Left renal cortex interstitium (tissue), 4 donors: Measurements from ENCODE around the gene FXYD3. TPM values are rescaled to one million over a fixed set of nuclear protein-coding genes. Genes with fewer than 3 reads are reported as not detected.
"Not testable (repeated sequence)": the region's sequence is repeated elsewhere in the genome, so short reads cannot be mapped to it uniquely, and the experiment has no call there.

ENCODE experiments used
- DNase-seq, 4 donors: peaks; one replicate each; pipeline ENCODE4 v3.0.0-alpha.2; 2013; ENCODE audit warnings: low read depth in 4 of 4, low spot score in 2 of 4, missing footprints in 1 of 4
- polyA plus RNA-seq, 4 donors: library from polyadenylated mRNA; unstranded; fragments of 120-200 nt; gene quantifications; one replicate each; pipeline ENCODE4 v1.2.1, GENCODE V29; 2013; ENCODE audit not compliant: insufficient read length in 4 of 4

Gene FXYD3
- polyA plus RNA-seq, 4 donors, result 16.2 to 25.3 (median 19.5) TPM

DNA sequence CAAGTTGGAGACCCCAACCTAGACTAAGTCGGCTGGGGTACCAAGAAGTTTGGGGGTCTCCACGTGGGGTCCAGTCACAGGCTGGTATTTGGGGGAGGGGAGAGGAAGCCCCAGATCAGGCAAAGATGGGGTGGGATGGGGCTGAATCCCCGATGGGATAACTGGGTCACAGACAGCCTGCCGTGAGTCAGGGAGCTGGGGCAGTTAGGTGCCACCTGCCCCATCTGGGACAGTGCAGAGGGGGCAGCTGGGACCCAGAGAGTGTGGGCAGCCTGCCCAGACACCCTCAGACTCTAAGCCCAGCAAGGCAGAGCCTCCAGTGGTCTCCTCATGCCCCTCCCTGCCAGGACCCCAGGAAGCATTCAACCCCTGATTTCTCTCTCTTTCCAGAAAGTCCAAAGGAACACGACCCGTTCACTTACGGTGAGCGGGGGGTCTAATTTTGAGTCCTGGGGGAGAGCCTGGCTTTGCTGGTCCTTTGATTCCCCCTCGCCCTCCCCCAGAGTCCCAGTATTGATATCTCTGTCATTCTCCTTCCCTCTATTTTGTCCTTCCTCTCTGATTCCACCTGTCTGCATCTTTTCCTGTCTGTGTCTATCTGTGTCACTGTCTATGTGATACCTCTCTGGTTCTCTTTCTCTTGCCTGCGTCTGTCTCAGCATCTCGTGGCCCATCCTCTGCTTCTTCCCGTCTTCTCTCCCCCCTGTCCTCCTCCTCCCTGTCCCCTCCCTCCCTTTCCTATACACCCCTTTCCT, 24.8 kb downstream of the FXYD3 start:
- no peak for DNase-seq

DNA sequence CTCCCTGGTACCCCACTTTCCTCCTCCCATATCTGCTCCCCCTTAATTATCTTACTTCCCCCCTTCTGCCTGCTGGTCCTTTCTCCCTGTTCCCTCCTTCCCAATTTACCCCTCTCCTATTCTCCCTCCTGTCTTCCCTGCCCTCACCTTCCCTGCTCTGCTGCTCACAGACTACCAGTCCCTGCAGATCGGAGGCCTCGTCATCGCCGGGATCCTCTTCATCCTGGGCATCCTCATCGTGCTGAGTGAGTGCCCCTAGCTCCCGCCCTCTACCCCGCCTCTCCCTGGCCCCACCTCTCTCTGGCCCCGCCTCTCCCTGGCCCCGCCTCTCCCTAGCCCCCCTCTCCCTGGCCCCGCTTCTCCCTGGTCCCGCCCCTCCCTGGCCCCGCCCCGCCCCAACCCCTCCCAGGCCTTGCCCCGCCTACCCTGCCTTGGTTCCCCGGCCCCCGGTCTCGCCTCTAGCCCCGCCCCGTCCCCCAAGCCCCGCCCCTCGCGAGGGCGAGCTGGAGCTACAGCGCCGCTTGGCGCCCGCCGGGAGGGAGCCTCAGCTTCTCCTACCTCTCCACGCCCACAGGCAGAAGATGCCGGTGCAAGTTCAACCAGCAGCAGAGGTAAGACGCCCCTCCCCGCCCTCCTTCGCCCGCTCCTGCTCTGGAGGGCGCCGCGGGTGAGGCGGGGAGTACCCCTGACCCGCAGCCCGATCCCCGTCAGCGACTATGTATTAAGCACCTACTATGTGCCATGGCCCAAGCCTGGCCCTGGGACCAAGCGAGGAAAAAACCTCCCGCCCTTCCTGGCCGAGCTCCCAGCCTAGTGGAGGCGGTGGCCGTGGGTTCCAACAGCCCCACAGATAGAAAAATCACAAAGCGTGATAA, 25.6 kb downstream of the FXYD3 start:
- no peak for DNase-seq

DNA sequence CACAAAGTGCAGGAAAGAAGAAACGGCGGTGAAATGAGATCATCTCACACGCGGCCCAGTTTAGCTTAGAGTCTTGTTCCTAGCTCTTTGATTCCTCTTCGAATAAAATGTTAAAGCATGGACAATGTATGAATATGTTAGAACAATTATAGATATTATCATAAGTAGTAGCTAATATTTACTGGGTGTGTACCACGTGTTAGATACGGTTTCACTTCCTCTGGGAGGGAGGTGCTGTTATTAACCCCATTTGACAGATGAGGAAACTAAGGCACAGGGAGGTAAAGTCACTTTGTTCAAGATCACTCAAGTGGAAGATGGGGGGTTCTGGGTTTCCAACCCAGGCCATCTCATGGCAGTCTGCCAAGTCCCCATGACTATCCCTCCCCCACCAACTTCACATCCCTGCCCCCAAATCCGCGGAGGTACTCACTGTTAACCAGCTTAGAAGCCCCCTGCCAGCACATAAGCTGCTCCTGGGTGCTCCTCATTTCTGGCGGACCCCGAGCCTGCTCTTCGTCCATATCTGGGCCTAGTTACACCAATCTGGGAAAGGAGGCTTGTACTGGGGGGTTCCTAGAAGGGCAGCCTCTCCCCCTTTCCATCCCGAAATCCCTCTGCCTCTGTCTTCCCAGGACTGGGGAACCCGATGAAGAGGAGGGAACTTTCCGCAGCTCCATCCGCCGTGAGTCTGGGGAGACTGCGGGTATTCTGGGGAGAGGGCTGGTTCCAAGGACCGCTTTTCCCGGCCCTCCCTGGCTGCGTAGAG, 26.4 kb downstream of the FXYD3 start:
- no peak for DNase-seq

DNA sequence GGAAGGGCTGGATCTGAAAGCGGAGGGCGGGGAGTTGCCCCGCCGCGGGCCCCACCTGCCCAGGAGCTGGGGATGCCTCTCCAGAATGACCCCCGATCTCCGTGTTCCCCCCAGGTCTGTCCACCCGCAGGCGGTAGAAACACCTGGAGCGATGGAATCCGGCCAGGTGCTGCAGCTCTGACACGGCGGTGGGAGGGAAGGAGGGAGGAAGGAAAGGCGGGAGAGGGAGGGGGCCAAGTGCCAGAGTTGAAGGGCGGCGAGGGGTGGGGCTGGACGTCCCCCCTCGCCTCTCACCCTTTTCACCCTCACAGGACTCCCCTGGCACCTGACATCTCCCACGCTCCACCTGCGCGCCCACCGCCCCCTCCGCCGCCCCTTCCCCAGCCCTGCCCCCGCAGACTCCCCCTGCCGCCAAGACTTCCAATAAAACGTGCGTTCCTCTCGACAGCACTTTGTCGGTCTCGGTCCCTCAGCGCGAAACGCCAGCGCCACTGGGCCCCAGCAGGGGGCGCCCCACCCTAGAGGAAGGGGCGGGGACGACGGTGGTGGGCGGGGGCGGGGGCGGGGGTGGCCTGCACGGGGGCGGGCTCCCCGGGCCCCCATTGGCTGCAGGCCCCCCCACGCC, 27.1 kb downstream of the FXYD3 start:
- DNase-seq, result no peak

DNA sequence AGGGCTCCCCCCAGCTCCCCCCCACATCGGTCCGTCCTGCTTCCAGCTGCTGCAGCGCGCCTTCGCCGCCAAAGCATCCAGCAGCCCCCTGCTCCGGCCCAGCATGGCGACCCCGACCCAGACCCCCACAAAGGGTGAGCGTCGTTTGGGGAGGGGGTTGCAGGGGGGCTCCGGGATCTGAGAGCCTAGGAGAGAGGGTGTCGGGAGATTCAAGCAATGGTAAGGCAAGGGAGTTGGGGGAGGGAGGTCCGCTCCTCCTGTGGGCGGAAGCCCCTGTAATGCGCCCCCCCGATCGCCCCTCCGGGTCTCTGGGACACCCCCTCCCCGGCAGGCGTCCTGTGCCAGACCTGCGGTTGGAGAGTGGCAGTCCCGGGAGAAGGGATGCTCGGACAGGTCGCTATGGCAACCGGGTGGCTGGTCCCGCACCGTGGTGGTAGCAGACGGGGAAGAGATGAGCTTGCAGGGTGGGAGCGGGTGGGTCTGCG, 27.6 kb downstream of the FXYD3 start, which contains the start of gene FXYD7:
TSS of gene FXYD7 (plus strand) at position 25 of the 485 bp plus-strand sequence. CDS start at position 104, 79 bp downstream.
- no peak for DNase-seq

DNA sequence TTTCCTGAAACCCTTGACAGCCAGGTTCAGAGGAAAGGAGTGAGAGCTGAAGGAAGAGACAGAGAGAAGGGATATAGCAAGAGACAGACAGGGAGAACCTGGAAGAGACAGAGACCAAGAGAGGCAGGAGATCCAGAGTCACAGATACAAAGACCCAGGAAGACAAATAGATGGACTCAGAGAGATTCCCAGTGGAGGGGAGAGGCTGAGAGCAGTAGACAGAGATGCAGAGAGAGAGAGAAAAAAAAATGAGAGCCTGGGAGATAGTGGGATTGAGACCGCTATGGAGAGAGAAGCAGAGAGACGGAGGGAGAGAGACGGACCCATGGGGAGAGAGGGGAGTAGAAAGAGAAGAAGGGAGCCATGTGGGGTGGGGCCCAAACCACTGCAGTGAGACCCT, 28.2 kb downstream of the FXYD3 start:
- DNase-seq, result no peak

DNA sequence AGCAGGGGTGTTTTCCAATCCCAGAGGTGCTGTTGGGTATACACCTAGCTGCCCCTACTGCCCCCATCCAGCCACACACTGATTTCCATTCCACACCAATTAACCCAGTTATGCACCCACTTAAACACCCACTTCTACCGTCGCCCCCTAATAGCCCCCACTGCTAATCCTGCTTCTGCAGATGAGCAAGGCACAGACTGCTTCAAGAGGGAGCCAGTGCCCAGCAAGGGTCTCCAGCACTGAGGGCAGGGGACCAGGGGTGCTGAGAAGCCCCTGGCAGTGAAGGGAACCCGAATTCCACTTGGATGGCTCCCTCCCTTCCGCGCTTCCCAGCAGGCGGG, 28.6 kb downstream of the FXYD3 start:
- DNase-seq, result no peak

DNA sequence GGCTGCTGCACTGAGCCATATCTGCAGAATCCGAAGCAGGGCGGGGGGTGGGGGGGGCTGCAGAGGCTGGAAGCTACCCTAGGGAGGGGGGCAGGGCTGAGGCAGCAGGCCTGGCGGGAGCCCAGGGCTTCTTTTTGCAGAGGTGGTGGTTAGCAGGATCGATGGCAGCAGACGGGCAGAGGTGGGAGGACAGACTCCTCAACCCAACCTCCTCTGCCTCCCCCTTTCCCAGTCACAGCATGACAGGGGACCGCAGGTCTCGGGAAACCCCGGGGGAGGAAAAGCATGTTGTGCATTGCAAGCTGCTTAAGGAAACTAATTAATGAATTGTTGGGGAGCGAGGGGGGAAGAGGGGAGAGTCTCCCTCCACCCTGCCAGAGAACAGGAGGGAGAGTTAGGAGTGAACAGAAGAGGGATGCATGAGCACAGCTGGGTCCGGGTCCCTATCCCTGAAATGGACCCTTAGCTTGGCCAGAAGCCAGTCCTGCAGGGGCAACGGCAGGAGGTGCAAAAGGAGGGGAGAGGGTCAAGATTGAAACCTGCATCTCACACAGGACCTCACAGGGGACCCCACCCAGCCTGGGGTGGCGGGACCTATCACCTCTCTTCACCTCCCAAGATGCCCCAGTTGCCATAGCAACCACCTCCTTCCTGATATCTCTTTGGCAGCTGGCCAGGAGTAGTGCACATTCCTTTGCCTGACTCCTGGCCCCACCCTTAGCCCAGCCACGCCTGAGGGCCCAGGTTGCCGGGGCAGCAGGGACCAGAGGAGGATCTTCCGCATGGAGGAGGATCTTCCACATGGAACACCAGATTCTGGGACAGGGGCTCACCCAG, 29.2 kb downstream of the FXYD3 start:
- no peak for DNase-seq

DNA sequence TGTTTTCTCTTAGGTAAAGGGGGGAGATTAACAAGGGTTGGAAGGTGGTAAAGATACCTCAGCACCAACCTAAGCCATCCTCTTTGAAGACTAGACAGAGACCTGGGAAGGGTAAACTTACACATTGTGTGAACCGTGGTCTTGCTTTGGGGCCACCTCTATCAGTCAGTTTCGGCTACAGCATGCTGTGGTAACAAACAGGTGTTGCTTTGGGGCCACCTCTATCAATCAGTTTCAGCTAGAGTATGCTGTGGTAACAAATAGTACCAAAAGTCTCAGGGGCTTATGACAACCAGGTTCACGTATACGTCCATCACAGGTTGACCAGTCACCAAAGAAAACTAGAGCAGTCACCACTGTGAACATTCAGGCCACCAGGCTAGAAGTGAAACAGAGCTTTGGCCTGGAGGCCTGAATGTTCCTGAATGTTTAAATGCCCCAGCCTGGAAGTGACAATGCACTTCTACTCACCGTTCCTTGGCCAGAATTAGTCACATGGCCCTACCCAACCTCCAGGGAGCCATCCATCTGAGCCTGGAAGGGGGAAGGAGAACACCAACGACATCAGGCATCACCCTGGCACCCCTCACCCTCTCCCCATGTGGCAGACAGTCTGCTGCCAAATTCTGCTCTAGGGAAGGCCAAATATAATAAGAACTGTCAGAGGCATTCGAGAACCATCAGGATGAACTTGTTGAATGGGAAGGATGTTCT, 31.3 kb downstream of the FXYD3 start:
- no peak for DNase-seq

DNA sequence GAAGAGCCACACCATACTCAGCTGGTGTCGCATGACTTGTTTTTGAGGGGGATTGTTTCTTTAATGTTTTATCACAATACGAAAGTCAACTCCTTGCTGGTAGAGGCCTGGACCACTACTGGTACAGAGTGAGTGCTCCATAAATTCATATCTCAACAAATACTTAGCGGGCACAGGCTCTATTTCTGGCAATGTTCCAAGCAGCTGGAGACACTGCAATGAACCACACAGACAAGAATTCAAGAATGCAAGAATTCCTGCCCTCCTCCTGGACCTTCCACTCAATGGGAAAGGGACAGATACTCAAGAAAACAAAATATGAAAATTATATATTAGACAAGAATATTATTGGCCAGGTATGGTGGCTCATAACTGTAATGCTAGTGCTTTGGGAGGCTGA, 33.8 kb downstream of the FXYD3 start:
- no peak for DNase-seq

DNA sequence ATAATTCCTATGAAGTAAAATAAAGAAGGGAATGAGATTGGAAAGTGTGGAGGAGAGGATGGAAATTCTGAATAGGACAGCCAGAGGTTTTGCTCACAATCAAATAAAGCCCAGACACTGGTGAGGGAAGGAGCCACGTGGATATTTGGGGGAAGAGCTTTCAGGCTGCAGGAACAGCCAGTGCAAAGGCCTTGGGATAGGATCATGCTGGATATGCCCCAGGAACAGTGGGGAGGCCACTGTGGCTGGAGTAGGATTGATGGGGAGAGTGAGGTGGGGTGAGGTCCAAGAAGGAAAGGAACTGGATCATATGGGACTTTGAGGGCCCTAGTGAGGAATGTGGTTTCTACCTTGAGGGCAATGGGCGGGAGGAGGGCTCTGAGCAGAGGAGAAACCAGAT, 34.8 kb downstream of the FXYD3 start:
- DNase-seq, result no peak

DNA sequence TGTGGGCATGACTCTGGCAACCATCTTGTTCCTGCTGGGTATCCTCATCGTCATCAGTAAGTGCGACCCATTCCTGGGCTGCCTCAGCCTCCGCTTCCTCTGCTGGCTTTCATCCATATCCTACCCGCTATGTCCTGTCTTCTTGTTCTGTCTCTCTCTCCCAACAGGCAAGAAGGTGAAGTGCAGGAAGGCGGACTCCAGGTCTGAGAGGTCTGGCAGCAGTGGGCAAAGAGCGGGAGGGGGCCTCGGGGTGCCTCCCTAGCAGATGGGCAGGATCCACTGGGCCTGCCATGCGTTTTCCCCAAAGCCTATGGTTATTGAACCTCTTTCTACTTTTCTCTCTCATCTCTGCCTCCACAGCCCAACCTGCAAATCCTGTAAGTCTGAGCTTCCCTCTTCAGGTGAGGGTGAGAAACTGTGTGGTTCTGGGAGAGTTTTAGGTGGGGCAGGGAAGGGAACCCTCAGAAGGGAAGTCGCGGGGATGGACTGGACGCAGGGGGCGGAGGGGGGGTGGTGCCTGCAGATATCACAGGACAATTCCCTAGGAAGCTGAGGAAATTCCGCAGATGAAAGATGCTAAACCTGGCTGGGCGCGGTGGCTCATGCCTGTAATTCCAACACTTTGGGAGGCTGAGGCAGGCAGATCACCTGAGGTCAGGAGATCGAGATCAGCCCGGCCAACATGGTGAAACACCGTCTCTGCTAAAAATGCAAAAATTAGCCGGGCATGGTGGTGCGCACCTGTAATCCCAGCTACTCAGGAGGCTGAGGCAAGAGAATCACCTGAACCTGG, 35.8 kb downstream of the FXYD3 start:
- no peak for DNase-seq

DNA sequence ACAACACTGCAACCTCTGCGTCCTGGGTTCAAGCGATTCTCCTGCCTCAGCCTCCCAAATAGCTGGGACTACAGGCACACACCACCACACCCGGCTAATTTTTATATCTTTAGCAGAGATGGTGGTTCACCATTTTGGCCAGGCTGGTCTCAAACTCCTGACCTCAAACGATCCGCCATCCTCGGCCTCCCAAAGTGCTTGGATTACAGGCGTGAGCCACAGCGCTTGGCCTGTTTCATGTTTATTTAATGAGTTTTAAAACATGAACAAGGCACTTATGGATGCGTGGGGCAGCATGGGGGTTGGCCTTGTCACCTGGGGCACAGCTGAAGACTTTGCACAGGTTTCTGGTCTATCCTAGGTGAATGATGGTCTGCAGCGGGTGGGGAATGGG, 37.5 kb downstream of the FXYD3 start:
- DNase-seq, result not testable (repeated sequence)

DNA sequence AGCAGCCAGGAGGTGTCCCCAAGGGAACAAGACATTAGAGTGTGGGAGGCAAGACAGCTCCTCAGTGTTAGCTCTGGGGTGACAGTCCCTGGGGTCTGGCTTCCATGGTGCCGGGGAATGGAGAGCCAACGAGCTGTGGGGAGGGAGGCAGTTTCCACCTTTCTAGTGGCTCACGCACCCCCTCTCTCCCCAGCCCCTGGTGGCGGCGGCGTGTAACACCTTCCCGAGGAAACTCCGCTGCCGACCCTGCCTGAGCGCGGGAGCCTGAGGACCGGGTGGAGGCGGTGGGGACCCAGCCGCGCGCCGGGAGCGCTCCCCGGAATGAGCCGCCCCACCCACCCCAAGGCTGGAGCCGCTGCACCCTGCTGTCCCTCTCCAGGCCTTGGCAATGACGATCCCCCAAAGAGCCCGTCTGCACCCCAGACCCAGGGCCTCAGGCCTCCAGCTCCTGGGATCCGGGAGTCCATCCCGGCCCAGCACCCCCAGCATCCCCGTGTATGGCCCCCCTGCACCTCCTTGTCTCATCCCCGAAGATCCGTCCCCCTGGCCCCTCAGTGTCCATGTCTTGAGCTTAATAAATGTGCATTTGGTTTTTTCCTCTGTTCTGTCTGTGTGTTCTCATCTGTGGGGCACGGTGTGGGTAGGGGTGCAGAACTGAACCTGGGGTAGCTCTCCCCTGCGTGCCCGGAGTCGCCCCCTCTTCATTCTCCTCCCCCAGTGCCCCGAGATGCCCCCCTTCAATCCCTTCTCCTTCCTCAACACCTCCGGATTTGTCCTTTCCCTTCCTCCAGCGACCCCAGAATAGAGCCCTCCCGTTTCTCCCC, 38.3 kb downstream of the FXYD3 start:
- no peak for DNase-seq

DNA sequence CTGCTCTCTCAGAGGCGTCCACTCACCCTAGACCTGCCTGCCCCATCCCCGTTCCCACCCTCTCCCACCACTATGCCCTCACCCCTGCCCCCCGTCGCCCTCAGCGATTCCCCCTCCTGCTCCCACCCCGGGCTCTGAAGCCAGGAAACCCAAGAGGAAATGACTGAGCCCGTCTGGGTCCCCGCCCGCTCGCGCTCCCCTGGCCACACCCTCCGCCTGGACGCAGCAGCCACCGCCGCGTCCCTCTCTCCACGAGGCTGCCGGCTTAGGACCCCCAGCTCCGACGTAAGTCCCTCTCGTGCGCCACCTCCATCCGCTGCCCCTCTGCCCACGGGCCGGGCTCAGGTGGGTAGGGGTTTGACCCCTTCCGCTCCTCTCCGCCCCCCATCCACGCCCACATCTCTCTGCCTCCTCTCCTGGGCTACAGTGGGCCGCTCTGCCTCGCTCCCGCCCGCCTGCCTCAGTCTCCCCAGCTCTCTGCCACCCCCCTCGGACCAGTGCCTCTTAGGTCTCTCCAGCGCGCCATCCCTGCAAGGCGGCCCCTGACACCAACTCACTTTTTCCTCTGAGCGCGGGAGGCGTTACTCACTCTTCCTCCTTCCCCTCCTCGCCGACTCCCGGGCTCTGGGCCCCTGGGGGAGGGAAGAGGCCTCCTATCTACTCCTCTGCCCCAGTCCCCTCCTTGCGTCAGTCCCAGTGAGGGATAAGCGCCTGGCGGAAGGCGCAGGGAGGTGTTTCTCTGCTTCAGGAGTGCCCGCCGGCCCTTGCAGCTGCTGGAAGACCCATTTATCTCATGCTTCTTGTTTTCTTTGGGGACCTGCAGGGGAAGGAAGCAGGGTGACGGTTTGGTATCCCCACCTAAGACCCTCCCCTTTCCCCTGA, 39.1 kb downstream of the FXYD3 start, which contains the start of gene FXYD5:
TSS of gene FXYD5 (plus strand) at position 211 of the 882 bp plus-strand sequence. CDS start 816 bp downstream, outside the sequence.
- no peak for DNase-seq

DNA sequence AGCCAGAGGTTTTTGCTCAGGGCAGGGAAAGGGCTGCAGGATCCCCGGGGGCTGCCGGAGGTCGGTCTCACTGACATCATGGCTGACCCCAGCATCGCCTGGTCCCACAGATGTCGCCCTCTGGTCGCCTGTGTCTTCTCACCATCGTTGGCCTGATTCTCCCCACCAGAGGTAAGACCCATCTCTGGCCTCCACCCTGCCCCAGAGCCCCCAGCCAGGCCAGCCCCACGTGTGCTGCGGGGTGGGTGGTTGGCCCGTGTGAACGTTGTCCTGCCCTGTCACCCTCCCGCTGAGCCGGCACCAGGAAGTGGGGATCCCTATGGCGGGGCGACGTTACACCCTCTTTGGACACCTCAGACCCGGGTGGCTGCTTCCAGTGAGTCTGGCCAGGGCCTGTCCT, 39.8 kb downstream of the FXYD3 start:
- DNase-seq, result no peak
